ENCODE measurements around the gene MRPS35. TPM values are rescaled to one million over a fixed set of nuclear protein-coding genes. Genes with fewer than 3 reads are reported as not detected.
"Not testable (repeated sequence)": the region's sequence is repeated elsewhere in the genome, so short reads cannot be mapped to it uniquely, and the experiment has no call there.

Gene MRPS35
- total RNA-seq, 2 donors from 2014 or later: 37.4 to 48.1 TPM

DNA sequence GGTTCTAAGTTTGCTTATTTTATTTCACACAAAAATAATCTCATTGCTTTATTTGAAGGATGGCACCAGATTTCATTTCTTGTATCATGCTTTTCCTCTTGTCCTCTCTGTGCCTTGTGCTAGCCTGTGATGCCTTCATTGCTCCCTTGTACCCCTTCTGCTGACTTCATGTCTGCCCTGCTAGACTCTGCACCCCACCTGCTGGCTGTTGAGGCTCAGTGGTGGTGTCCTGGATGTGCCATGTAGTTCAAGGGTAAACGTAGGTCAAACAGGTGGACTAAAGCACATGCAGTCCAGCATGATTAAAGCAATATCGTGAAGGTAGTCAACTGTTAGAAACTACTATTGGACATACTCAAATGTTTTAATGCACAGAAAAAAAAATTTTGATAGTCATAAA, 21.6 kb downstream of the MRPS35 start:
- no peak for ATAC-seq
- H3K4me1 Mint-ChIP-seq (ENCODE audit: low read depth in 2 of 2): no peaks in the 10 kb centered on the region
- no peak overlapping the region for H3K4me3 Mint-ChIP-seq
- no peaks in the 10 kb centered on the region for H3K9me3 Mint-ChIP-seq
- no peak overlapping the region for H3K27ac Mint-ChIP-seq
- peaks cover 9% of the 10 kb centered on the region for H3K36me3 Mint-ChIP-seq
- H3K27me3 Mint-ChIP-seq: no peaks in the 10 kb centered on the region
- DNase-seq (ENCODE audit: low spot score): no peak

DNA sequence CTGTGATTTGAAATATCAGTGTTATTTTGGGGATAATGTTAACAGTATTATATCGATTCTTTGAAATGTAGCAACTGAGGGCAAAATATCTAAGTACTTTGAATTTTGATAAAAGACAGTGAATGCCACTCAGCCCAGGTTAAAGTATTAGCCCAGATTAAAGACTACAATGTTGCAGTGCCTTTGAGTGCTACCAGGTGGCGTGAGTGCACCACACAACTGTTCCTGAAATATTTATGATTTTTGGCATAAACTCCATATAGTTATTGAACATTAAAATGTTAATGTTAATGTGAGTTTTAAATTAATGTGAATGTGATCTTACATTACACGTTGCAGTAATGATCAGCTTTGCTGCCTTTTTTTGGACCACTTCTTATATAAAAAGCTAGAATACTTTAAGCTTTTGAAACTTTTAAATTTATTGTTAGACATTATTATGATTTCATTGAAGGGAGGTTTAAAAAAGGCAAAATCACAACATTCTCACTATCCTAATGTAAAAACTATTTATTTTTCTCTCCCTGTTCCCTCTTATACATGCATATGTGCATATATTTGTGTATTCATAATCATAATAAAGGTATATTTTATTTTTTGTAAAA, 22.5 kb downstream of the MRPS35 start:
- Mint-ChIP-seq H3K27me3 (no peaks in the 10 kb centered on the region), H3K4me3 (no peak overlapping the region), H3K27ac (no peak overlapping the region), H3K9me3 (no peaks in the 10 kb centered on the region), H3K4me1 (ENCODE audit: low read depth in 2 of 2) (no peaks in the 10 kb centered on the region), H3K36me3 (peaks cover 14% of the 10 kb centered on the region)
- DNase-seq (ENCODE audit: low spot score) (no peak), ATAC-seq (no peak)

DNA sequence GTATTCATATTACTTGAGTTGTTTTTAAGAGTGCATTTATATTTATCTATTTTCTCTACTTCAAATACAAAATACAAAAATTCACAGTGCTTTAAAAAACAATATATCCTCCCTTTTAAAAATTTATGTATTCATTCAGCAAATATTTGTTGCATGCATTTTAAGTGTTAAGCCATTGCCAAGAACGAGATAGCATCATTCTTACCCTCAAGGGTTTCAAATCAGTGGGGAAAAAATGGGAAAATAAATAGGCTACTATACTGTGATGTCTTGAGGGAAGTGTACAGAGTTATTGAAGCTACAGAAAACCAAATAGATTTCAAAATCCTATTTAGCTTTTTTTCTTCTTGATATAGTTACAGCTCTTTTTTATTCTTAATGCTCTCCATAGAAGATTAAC, 23.2 kb downstream of the MRPS35 start:
- Mint-ChIP-seq H3K27me3 (no peaks in the 10 kb centered on the region), H3K4me3 (no peak overlapping the region), H3K4me1 (ENCODE audit: low read depth in 2 of 2) (peaks cover 0 to under 1% of the 10 kb centered on the region in 2 donors), H3K36me3 (peaks cover 14% of the 10 kb centered on the region), H3K27ac (no peak overlapping the region), H3K9me3 (no peaks in the 10 kb centered on the region)
- DNase-seq (ENCODE audit: low spot score) (no peak), ATAC-seq (no peak)

DNA sequence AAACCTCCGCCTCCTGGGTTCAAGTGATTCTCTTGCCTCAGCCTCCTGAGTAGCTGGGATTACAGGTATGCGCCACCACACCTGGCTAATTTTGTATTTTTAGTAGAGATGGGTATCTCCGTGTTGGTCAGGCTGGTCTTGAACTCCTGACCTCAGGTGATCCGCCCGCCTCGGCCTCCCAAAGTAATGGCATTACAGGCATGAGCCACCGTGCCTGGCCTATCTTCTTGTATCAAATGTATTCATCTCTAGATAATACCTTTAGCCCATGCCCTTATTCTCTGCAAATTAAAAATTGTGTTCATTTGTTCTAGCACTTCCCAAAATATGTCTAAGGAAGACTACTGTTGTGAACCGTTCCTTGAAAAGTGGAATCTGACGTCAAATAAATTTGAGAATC, 23.7 kb downstream of the MRPS35 start:
- not testable (repeated sequence) for H3K27me3 Mint-ChIP-seq; H3K27ac Mint-ChIP-seq; ATAC-seq; H3K9me3 Mint-ChIP-seq; H3K4me3 Mint-ChIP-seq; DNase-seq (ENCODE audit: low spot score); H3K4me1 Mint-ChIP-seq (ENCODE audit: low read depth in 2 of 2)
- peaks cover 14% of the 10 kb centered on the region for H3K36me3 Mint-ChIP-seq

DNA sequence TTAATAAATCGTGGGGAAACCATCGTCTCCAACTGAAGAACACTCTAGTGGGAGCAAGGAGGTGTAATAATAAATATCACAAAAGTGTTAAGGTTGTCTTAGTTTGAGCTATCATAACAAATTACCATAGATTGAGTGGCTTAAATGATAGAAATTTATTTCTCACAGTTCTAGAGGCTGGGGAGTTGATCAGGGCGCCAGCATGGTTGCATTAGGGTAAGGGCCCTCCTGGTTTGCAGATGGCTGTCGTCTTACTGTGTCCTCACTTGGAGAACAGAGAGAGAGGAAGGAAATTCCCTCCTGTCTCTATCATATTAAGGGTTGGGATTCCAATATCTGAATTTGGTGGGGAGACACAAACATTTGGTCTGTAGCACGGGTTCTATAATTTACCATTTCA, 33.0 kb downstream of the MRPS35 start:
- H3K4me1 Mint-ChIP-seq (ENCODE audit: low read depth in 2 of 2): peaks cover 4 to 10% of the 10 kb centered on the region in 2 donors
- H3K4me3 Mint-ChIP-seq: no peak overlapping the region
- H3K27ac Mint-ChIP-seq: no peak overlapping the region
- H3K9me3 Mint-ChIP-seq: no peaks in the 10 kb centered on the region
- H3K27me3 Mint-ChIP-seq: no peaks in the 10 kb centered on the region
- DNase-seq (ENCODE audit: low spot score) (no peak), ATAC-seq (no peak)
- peaks cover 11% of the 10 kb centered on the region for H3K36me3 Mint-ChIP-seq

DNA sequence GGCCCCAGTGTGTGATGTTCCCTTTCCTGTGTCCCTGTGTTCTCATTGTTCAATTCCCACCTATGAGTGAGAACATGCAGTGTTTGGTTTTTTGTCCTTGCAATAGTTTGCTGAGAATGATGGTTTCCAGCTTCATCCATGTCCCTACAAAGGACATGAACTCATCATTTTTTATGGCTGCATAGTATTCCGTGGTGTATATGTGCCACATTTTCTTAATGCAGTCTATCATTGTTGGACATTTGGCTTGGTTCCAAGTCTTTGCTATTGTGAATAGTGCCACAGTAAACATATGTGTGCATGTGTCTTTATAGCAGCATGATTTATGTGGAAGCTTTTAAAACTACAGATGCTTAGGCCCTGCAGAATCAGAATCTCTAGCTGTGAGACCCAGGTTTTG, 35.1 kb downstream of the MRPS35 start:
- not testable (repeated sequence) for ATAC-seq; H3K4me3 Mint-ChIP-seq; H3K27me3 Mint-ChIP-seq; DNase-seq (ENCODE audit: low spot score); H3K9me3 Mint-ChIP-seq; H3K4me1 Mint-ChIP-seq (ENCODE audit: low read depth in 2 of 2); H3K27ac Mint-ChIP-seq
- H3K36me3 Mint-ChIP-seq: peaks cover 11% of the 10 kb centered on the region

DNA sequence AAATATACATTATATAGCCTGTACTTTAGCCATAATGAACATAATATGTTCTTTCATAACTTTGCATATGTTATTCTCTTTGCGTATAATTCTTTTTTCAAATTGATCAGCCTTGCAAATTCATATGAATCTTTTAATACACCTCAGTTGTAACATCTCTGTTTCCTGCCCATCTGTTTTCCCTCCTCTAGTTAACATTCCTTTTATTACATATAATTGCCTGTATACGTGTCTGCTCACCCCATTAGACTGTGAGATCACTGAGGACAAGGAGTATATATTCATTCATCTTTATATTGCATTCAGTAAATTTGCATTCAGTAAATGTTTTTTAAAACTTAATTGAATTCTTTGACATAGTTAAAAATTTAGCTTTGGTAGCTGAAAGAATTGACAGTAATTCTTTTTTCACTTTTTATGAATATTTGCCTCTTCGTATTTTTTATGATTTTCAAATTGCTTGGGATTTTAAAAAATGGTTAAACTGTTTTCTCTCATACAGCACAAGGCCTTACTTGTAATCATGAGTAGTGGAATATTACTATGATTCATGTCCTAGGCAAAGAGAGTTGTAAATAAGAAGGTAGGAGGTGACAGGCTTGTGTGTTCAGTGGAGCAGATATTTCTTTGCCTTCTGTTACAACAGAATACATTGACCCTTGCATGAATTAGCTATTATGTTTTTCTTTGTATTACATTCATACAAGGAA, 36.6 kb downstream of the MRPS35 start:
- Mint-ChIP-seq H3K27ac (no peak overlapping the region), H3K9me3 (no peaks in the 10 kb centered on the region), H3K27me3 (no peaks in the 10 kb centered on the region), H3K36me3 (peaks cover 9% of the 10 kb centered on the region), H3K4me1 (ENCODE audit: low read depth in 2 of 2) (no peaks in the 10 kb centered on the region), H3K4me3 (no peak overlapping the region)
- ATAC-seq (no peak), DNase-seq (ENCODE audit: low spot score) (no peak)

DNA sequence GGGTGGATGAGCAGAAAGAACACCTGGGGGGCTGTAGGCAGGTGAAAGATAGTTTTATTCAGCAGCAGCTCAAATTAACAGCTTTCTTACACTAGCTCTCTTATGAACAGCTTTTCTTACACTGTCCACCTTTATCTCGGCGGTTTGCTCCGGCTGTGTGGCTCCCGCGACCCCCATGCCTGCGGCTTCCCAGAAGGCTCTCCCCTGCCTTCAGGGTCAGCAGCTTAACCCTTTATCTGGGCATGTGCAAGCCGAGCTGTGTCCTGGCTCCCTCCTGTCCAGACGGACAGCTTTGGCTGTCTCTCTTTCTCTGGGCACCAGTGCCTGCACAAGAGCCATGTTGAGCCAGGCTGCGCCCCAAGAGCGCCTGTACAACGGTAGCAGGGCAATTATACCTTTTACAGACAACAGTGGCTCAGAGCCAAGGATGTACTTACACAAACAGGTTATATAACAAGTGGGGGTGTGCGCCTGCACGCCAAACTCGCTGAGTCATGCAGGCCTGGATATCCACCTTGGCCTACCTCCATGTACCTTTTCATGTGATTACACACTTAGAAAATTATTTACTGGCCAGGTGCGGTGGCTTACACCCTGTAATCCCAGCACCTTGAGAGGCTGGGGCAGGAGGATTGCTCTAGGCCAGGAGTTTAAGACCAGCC, 40.9 kb downstream of the MRPS35 start:
- no peaks in the 10 kb centered on the region for H3K9me3 Mint-ChIP-seq
- no peak for ATAC-seq
- H3K36me3 Mint-ChIP-seq: peaks cover 9% of the 10 kb centered on the region

DNA sequence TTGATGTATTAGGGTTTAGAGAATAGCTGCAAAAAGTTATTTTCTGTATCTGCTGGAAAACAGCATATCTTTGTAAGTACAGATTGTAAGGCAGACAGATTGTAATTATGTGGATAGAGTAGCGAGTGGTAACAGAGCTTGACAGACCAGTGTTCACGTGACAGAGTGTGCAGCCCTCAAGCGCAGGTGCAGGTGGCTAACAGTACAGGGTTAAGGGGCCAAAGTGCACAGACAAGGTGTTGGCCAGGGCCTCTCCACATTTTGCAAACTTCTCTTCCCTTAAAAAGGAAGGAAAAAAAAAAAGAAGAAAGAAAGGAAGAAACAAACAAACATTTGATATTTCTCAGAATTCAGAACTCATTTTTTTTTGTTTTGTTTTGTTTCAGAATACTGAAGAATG, 44.2 kb downstream of the MRPS35 start:
- ATAC-seq: no peak
- Mint-ChIP-seq H3K36me3 (peaks cover 10% of the 10 kb centered on the region), H3K4me1 (ENCODE audit: low read depth in 2 of 2) (no peaks in the 10 kb centered on the region), H3K9me3 (no peaks in the 10 kb centered on the region), H3K4me3 (no peak overlapping the region), H3K27ac (no peak overlapping the region), H3K27me3 (no peaks in the 10 kb centered on the region)
- no peak for DNase-seq (ENCODE audit: low spot score)

More for the DNA sequence above, 40.9 kb downstream of the MRPS35 start:
- H3K4me3 Mint-ChIP-seq: no peak overlapping the region
- no peaks in the 10 kb centered on the region for H3K4me1 Mint-ChIP-seq (ENCODE audit: low read depth in 2 of 2)
- no peaks in the 10 kb centered on the region for H3K27me3 Mint-ChIP-seq
- no peak overlapping the region for H3K27ac Mint-ChIP-seq
- no peak for DNase-seq (ENCODE audit: low spot score)

DNA sequence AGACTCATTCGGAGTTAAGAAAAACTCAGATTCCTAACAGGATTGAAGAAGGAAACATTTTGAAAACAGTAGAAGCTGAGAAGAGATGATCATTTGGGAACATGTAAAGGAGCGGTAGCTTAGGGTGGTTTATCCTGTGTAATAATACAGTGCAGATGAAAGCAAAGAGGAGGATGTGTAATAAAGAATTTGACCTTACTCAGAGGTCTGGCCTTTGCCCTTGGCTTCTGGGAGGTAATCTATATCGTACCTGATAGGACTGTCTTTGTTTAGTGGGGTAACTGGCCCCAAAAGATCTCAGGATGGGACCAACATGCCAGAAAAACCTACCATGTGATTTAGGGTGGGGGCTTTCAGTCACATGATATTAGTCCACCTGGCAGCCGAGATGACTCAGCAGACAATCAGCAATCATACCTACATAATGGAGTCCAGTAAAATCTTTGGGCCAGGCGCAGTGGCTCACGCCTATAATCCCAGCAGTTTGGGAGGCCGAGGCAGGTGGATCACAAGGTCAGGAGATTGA, 46.1 kb downstream of the MRPS35 start:
- Mint-ChIP-seq H3K27ac (no peak overlapping the region), H3K36me3 (peaks cover 10% of the 10 kb centered on the region), H3K4me1 (ENCODE audit: low read depth in 2 of 2) (no peaks in the 10 kb centered on the region), H3K9me3 (no peaks in the 10 kb centered on the region), H3K4me3 (no peak overlapping the region), H3K27me3 (no peaks in the 10 kb centered on the region)
- ATAC-seq (no peak), DNase-seq (ENCODE audit: low spot score) (no peak)

DNA sequence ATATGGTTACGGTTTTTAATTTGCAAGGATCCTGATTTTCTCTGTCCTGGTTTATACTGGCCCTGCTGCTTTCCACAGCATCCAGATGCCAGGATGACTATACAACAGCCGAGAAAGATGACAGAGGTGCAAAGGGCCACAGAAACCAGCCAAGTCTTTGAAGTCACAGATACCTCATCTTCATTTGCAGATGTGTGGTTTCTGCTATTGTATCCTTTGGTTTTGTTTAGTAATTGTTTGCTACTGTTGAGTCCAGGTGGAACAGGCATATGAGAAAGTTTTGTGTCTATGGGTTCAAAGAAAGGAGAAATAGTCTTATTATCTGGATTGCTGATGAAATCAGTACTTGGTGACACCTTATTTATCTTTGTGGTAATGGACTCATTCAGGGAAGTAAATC, 52.1 kb downstream of the MRPS35 start:
- Mint-ChIP-seq H3K27me3 (no peaks in the 10 kb centered on the region), H3K4me3 (no peak overlapping the region), H3K4me1 (ENCODE audit: low read depth in 2 of 2) (no peaks in the 10 kb centered on the region), H3K36me3 (no peaks in the 10 kb centered on the region), H3K27ac (no peak overlapping the region), H3K9me3 (no peaks in the 10 kb centered on the region)
- ATAC-seq (no peak), DNase-seq (ENCODE audit: low spot score) (no peak)

DNA sequence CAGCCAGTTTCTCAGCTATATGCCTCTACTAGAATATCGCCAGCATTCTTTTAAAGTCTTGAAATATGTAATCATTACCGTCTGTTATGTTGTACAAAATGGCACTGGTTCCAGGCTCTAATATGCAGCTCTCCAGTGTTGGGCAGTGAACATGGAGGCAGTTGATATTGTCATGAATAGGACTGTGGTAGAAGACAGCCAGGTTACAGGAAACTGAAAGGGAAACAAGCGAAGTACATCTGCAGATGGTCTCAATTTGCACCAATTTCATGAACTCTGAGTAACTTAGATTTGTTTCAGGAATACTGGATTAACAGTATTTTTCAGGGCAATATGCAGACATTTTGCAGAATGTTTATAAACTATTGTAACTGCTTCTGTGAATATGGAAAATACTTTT, 56.0 kb downstream of the MRPS35 start:
- Mint-ChIP-seq H3K36me3 (no peaks in the 10 kb centered on the region), H3K27ac (no peak overlapping the region), H3K27me3 (no peaks in the 10 kb centered on the region), H3K9me3 (no peaks in the 10 kb centered on the region), H3K4me1 (ENCODE audit: low read depth in 2 of 2) (no peaks in the 10 kb centered on the region), H3K4me3 (no peak overlapping the region)
- DNase-seq (ENCODE audit: low spot score) (no peak), ATAC-seq (no peak)

DNA sequence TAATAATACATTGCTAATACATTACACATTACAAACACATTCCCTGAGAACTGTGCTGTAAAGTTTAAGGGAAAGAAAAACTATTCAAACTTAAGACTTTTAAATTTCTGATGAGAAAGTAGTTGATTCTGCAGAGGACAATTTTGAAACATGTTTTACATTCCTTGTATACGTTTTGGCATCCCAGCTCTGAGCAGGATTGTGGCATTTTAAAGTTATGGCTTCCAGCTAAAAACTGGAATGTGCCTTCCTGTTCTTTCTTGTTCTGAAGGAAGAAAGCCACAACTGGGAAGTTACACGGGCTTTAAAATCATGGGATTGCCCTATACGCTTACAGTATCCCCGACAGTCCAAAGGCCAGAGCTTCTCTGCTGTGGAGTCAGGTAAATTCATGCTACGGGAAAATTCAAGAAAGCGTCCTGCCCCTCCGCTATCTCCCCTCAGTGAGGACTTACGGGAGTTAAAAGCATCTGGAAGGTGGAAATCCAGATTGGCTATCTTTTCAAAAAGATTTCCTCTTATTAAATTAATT, 58.6 kb downstream of the MRPS35 start:
- Mint-ChIP-seq H3K4me1 (ENCODE audit: low read depth in 2 of 2) (no peaks in the 10 kb centered on the region), H3K36me3 (no peaks in the 10 kb centered on the region), H3K27ac (no peak overlapping the region), H3K27me3 (no peaks in the 10 kb centered on the region), H3K4me3 (no peak overlapping the region), H3K9me3 (no peaks in the 10 kb centered on the region)
- ATAC-seq (no peak), DNase-seq (ENCODE audit: low spot score) (no peak)

Measured in natural killer cell treated with Interleukin-12 subunit alpha and Interleukin-12 subunit beta and Interleukin-15 and Interleukin-18, amount 100 ng/mL, for 72 hours (primary cell).